BJ (cell line): ENCODE data around the gene ALKBH3. TPM values are rescaled to one million over a fixed set of nuclear protein-coding genes. Genes with fewer than 3 reads are reported as not detected.

Experiments
- CTCF ChIA-PET: fragments of 350-600 bp; formaldehyde crosslinking; extraction: SDS; loops from one replicate; lab custom pipeline; 2021; ENCODE audit warnings: antibody characterized with exemption, inconsistent platforms; lab: Yijun Ruan, JAX
- POLR2A ChIA-PET: fragments of 300-600 bp; sonication (Branson Sonifier 250); formaldehyde crosslinking; extraction: SDS; loops from one replicate; lab custom pipeline; 2021; ENCODE audit warnings: antibody characterized with exemption; lab: Charles Lee
- DNase-seq: peaks from one replicate; pipeline ENCODE4 v3.0.0-alpha.2; 2011; ENCODE audit warnings: low read depth
- H3K27me3 ChIP-seq: 2 replicates; pipeline ENCODE4 v1.6.0; 2011; ENCODE audit warnings: low read length; ENCODE audit not compliant: control insufficient read depth, insufficient read depth
- H3K36me3 ChIP-seq: 2 replicates; pipeline ENCODE4 v1.5.1; 2011; ENCODE audit warnings: low read length; ENCODE audit not compliant: control insufficient read depth, insufficient read depth
- H3K4me3 ChIP-seq: 2 replicates; pipeline ENCODE4 v1.5.1; 2011; ENCODE audit warnings: low read depth, mild to moderate bottlenecking, control low read depth, low read length
- CTCF ChIP-seq: IDR thresholded peaks from 2 replicates; pipeline ENCODE4 v1.5.1; 2011; ENCODE audit warnings: low read depth, mild to moderate bottlenecking, control low read depth, inconsistent platforms, low read length, moderate library complexity; ENCODE audit not compliant: insufficient read depth
- polyA plus RNA-seq: library from polyadenylated mRNA; depleted of rRNA; stranded (reverse); fragments of >200 nt; gene quantifications from 2 replicates; pipeline ENCODE4 v1.2.3, GENCODE V29; 2011

The ALKBH3 gene
- polyA plus RNA-seq, 1 experiment = 30.2 TPM

DNA sequence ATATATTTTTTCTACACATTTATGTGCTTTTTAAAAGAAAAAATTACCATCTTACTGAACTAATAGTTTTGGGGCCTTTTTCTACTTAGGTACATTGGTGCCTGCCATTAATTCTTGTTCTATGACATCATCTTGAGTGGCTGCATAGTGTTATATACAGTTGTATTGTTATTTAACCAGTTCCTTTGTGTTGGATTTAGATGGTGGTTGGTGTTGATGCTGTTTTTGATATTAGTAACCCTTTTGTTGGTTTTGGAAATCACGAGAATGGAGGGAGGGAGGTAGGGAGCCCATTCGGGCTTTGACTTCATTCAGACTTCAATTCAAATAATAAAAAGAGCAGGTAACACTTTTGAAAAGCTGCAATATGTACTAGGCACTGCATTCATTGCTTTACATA is 46.4 kb downstream of the ALKBH3 start:
- no peak for TF ChIP-seq CTCF
- ChIA-PET POLR2A (no interaction called here), CTCF (interaction anchor here (0.8 to 1.9 kb wide), 4 partner anchors 11 to 110 kb away, joined by 3 to 9 read pairs (median 4); no protein-coding TSS in a partner anchor)
- no peaks in the 10 kb centered on the region for H3K36me3 ChIP-seq
- DNase-seq = no peak
- H3K4me3 ChIP-seq = no peak overlapping the region
- H3K27me3 ChIP-seq = no peaks in the 10 kb centered on the region; the same call in 1 of the 2 replicates

DNA sequence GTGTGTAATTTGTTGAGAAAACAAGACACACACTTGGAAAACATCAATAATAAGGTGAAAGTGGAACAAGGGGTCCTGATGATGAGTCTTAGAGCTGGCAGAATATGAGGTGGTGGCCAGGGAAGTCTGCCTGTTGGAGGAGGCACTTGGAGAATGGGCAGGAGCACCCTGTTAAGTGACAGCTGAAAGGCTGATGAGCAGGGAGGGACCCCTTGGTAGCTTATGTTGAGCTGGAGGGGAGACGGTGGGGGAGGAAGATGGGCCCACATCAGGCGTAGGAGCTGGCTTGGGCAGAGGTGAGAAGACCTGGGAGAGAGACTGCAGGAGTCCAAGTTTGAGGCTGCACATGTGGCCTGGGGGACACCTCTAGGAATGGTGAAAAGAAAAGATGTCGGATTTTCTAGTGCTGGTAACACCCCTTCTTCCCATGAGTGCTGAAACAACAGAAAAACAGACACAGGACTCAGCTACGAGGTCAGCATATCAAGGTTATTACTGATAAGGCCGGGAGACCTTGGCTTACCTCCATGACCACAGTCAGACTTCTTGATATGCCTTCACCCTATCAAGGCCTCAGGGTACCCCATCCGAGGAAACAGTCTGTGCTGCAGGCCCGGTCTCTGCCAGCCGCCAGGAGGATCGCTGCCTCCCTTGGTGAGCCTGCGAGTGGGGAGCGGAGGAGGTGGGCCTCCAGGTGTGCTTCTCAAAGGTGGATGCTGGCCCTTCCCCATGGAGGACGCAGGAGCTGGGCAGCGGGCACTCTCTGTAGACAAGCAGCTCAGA is 47.5 kb downstream of the ALKBH3 start:
- no peak for DNase-seq
- ChIA-PET POLR2A (no interaction called here), CTCF (interaction anchor here (0.9 to 1.9 kb wide), 6 partner anchors 9 to 109 kb away, joined by 3 to 9 read pairs (median 3); no protein-coding TSS in a partner anchor)
- H3K36me3 ChIP-seq = no peaks in the 10 kb centered on the region
- no peak for TF ChIP-seq CTCF
- H3K4me3 ChIP-seq = no peak overlapping the region
- no peaks in the 10 kb centered on the region; the same call in 1 of the 2 replicates for H3K27me3 ChIP-seq

GRCh38 chr11:43928721-43929120 is 48.1 kb downstream of the ALKBH3 start:
- Histone ChIP-seq H3K36me3 (no peaks in the 10 kb centered on the region), H3K27me3 (no peaks in the 10 kb centered on the region; the same call in 1 of the 2 replicates), H3K4me3 (no peak overlapping the region)
- POLR2A ChIA-PET = no interaction called here
- TF ChIP-seq CTCF = no peak
- CTCF ChIA-PET = interaction anchor here (0.9 to 1.9 kb wide), 4 partner anchors 8 to 17 kb away, joined by 3 to 9 read pairs (median 3); no protein-coding TSS in a partner anchor
- DNase-seq = no peak

- Histone ChIP-seq H3K4me3 (no peak overlapping the region), H3K27me3 (no peaks in the 10 kb centered on the region; the same call in 1 of the 2 replicates), H3K36me3 (no peaks in the 10 kb centered on the region)
- no peak for DNase-seq
- no peak for TF ChIP-seq CTCF
- ChIA-PET CTCF (interaction anchor here (0.6 kb wide), 1 partner anchor 11 kb away, joined by 3 read pairs; no protein-coding TSS in a partner anchor), POLR2A (no interaction called here)
Observed at GRCh38 chr11:43930868-43931716, 50.5 kb downstream of the ALKBH3 start.

DNA sequence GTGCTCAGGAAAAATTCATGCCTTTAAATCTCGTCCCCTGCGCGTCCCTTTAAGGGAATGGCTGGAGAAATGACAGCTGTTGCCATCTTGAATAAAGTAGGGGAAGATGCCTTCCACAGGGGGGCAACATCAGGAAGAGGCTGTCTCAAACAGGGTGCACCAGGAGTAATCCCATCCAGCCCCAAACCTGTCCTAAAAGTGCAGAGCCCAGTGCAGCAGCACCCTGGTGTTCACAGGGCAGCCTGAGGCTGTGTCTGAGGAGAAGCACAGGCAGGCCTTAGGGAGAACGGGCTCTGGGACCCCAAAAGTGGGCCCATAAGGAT is 51.0 kb downstream of the ALKBH3 start:
- no peak for DNase-seq
- TF ChIP-seq CTCF = no peak
- H3K36me3 ChIP-seq = no peaks in the 10 kb centered on the region
- H3K27me3 ChIP-seq = no peaks in the 10 kb centered on the region; the same call in 1 of the 2 replicates
- CTCF ChIA-PET = no interaction called here
- H3K4me3 ChIP-seq = no peak overlapping the region
- POLR2A ChIA-PET = no interaction called here
